ENCODE data around the gene ATCAY.
"Not testable (repeated sequence)": the region's sequence is repeated elsewhere in the genome, so short reads cannot be mapped to it uniquely, and the experiment has no call there.

The ATCAY gene

GRCh38 chr19:3863648-3864047 is 16.8 kb upstream of the ATCAY start:
- in situ Hi-C loops (cut with HindIII; ENCODE audit: low pct_unique_long_range_greater_than_20kb, low sequenced_read_pairs): no loop called here
- DNase-seq (ENCODE audit: low read depth in 1 of 2, low spot score in 1 of 2): no peak
- no peak for TF ChIP-seq JUND (IDR thresholded peaks at IDR 0.05; ENCODE audit: low read depth)

DNA sequence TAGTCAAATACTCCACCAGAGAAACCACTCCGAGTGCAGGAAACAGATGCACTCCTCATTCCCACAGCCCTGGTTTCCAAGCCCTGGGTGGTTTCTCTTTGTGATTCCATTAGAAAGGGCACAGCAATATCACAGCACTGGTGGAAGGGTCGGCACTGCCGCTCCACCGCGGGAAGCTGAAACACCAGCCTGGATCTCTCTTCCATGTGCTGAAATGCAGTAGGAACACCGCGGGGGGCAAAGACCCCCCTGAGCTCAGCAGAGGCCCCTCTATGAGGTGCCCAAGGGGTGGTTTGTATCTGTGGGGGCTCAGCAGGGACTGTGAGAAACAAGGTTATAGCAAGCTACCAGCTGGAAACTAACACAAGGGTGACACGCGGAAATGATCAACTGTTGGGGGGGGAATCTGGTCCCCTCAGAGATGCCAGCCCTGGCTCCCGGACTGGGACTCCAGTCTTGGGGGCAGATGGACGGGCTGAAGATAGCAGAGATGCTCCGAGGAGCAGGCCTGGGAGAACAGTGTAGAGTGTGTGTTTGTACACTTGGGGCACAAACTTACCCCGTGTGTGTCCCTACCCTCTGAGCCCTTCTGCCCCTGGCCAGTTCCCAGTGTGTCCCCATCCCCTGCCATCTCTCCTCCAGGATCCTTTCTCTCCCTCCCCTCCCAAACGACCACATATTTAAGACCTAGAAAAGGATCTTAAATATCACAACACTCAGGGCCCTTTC is 13.4 kb upstream of the ATCAY start:
- no peak for DNase-seq (ENCODE audit: low read depth in 1 of 2, low spot score in 1 of 2)
- no peak for TF ChIP-seq JUND (IDR thresholded peaks at IDR 0.05; ENCODE audit: low read depth)
- in situ Hi-C loops (cut with HindIII; ENCODE audit: low pct_unique_long_range_greater_than_20kb, low sequenced_read_pairs): no loop called here

GRCh38 chr19:3867971-3868769 is 12.3 kb upstream of the ATCAY start:
- in situ Hi-C loops (cut with HindIII; ENCODE audit: low pct_unique_long_range_greater_than_20kb, low sequenced_read_pairs): no loop called here
- no peak for TF ChIP-seq JUND (IDR thresholded peaks at IDR 0.05; ENCODE audit: low read depth)
- no peak for DNase-seq (ENCODE audit: low read depth in 1 of 2, low spot score in 1 of 2)

DNA sequence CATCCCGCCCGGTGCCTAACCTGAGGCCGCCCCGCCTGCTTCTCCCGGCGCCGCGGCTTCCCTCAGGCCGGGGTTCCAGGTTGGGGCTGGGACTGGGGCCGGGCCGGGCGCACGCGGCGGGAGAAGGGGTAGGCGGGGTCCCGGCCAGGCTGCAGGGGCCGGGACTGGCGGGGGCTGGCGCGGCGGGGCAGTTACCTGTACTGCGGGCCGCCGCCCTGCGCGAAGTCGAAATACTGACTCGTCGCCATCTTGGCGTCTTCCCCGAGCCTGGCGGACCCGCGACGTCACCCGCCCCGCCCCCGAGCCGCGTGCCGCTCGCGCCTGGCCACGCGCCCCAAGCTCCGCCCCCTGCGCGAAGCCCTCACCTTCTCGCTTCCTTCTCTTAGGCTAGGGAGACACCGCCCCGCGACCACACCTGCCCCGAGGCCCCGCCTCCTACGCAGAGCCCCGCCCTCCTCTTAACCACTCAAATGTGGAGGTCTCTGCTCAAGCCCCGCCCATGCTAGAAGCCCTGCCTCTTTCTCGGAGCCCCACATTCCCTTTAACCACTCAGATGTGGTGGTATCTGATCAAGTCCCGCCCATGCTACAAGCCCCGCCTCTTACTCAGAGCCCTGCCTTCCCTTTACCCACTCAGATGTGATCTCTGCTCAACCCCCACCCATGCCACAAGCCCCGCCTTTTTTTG is 11.6 kb upstream of the ATCAY start, which contains the start of gene ZFR2:
Gene ZFR2, minus strand, starts transcription at position 269 of the 687 bp plus-strand sequence. Its CDS starts 21 bp downstream, at position 248.
- peak in 1 of 2 experiments; percentile 87 for DNase-seq (ENCODE audit: low read depth in 1 of 2, low spot score in 1 of 2)
- TF ChIP-seq JUND (IDR thresholded peaks at IDR 0.05; ENCODE audit: low read depth): no peak
- in situ Hi-C loops (cut with HindIII; ENCODE audit: low pct_unique_long_range_greater_than_20kb, low sequenced_read_pairs): no loop called here

- in situ Hi-C loops (cut with HindIII; ENCODE audit: low pct_unique_long_range_greater_than_20kb, low sequenced_read_pairs): no loop called here
- no peak for TF ChIP-seq JUND (IDR thresholded peaks at IDR 0.05; ENCODE audit: low read depth)
- no peak for DNase-seq (ENCODE audit: low read depth in 1 of 2, low spot score in 1 of 2)
These were observed 7.3 kb upstream of the ATCAY start for GRCh38 chr19:3873151-3873550.

GRCh38 chr19:3874695-3875094 is 5.8 kb upstream of the ATCAY start:
- in situ Hi-C loops (cut with HindIII; ENCODE audit: low pct_unique_long_range_greater_than_20kb, low sequenced_read_pairs); DNase-seq (ENCODE audit: low read depth in 1 of 2, low spot score in 1 of 2): not testable (repeated sequence)

DNA sequence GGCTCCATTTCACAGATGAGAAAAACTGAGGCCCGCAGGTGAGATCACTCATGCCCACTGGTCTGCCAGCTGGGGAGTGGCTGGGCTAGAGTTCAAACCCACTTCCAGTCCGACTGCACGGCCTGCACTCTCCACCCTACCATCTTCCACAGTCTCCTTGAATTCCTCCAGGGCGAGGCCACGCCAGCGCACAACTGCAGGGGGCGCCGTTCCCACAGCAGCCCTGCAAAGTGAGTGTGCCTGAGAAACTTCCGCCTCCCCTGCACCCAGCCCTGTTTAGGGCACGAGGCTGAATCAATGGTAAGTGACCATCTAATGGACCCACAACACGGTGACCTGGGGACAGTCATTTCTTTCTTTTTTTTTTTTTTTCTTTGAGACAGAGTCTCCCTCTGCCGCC is 829 bp upstream of the ATCAY start:
- no peak for TF ChIP-seq JUND (IDR thresholded peaks at IDR 0.05; ENCODE audit: low read depth)
- no peak for DNase-seq (ENCODE audit: low read depth in 1 of 2, low spot score in 1 of 2)
- in situ Hi-C loops (cut with HindIII; ENCODE audit: low pct_unique_long_range_greater_than_20kb, low sequenced_read_pairs): no loop called here

GRCh38 chr19:3881272-3882040 is 971 bp downstream of the ATCAY start:
- no peak for TF ChIP-seq JUND (IDR thresholded peaks at IDR 0.05; ENCODE audit: low read depth)
- no peak for DNase-seq (ENCODE audit: low read depth in 1 of 2, low spot score in 1 of 2)
- in situ Hi-C loops (cut with HindIII; ENCODE audit: low pct_unique_long_range_greater_than_20kb, low sequenced_read_pairs): no loop called here

DNA sequence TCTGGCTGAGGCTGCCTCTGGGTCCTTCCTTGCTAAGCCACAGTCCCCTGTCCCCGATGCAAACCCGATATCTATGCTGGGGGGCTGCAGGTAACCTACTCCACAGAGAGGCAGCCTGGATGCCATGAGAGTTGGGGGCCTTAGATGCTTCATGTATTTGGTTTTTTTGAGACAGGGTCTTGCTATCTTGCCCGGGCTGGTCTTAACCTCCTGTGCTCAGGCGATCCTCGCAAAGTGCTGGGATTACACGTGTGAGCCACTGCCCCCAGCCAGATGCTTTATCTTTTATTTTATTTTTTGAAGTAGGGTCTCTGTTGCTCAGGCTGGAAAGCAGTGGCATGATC is 1.5 kb downstream of the ATCAY start:
- TF ChIP-seq JUND (IDR thresholded peaks at IDR 0.05; ENCODE audit: low read depth): no peak
- in situ Hi-C loops (cut with HindIII; ENCODE audit: low pct_unique_long_range_greater_than_20kb, low sequenced_read_pairs): no loop called here
- DNase-seq (ENCODE audit: low read depth in 1 of 2, low spot score in 1 of 2): no peak

- DNase-seq (ENCODE audit: low read depth in 1 of 2, low spot score in 1 of 2): no peak
- TF ChIP-seq JUND (IDR thresholded peaks at IDR 0.05; ENCODE audit: low read depth): no peak
- in situ Hi-C loops (cut with HindIII; ENCODE audit: low pct_unique_long_range_greater_than_20kb, low sequenced_read_pairs): no loop called here
These were observed 10.1 kb downstream of the ATCAY start for GRCh38 chr19:3890591-3890990.

DNA sequence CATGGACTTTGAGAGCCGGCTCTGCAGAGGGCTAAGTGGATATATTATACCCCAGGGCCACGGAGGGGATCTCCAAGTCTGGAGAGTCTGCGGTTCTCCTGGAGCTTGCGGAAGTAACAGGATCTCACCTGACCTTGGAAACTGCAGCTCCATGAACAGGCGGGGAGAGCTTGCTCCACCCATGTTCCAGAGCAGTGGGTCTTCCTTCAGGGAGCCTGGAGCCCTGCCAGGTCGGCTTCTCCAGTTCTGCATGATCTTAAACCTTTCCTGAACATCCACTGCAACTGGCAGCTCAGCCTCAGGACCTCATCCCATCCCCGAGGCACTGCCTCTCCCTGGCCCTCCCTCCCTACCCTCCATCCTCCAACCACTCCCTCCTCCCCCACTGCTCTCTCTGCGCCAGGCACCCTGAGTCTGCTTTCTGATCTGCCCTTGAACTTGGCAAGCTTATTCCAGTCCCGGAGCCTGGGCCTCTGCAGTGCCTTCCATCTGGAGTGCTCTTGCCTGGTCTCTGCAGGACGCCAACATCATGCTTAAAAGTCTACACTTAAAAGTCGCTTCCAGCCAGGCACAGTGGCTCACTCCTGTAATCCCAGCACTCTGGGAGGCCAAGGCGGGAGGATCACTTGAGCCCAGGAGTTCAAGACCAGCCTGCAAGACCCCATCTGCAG is 13.2 kb downstream of the ATCAY start:
- DNase-seq (ENCODE audit: low read depth in 1 of 2, low spot score in 1 of 2): no peak
- no peak for TF ChIP-seq JUND (IDR thresholded peaks at IDR 0.05; ENCODE audit: low read depth)
- in situ Hi-C loops (cut with HindIII; ENCODE audit: low pct_unique_long_range_greater_than_20kb, low sequenced_read_pairs): no loop called here

DNA sequence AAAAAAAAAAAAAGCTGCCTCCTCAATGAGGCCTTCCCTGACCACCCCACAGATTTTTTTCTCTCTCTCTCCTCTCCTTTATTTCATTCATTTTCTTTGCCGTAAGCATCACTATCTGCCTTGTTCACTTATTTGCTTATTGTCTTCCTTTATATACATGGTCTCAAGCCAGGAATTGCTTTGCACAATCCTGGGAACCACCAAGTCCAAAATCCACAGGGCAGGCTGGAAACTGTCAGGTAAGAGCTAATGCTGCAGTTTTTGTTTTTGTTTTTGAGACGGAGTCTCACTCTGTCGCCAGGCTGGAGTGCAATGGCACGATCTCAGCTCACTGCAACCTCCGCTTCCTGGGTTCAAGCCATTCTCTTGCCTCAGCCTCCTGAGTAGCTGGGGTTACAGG is 14.5 kb downstream of the ATCAY start:
- DNase-seq (ENCODE audit: low read depth in 1 of 2, low spot score in 1 of 2); in situ Hi-C loops (cut with HindIII; ENCODE audit: low pct_unique_long_range_greater_than_20kb, low sequenced_read_pairs): not testable (repeated sequence)

All from T47D (cell line).